Stimulated activated CD4-positive, alpha-beta T cell treated with anti-CD3 and anti-CD28 coated beads, Interleukin-4, amount 100 ng/mL, for 1 hour (primary cell): ENCODE measurements around the gene CDC42EP2.

Experiments used
- DNase-seq: peaks from one replicate; pipeline ENCODE4 v3.0.0-alpha.2; 2020

The CDC42EP2 gene

DNA sequence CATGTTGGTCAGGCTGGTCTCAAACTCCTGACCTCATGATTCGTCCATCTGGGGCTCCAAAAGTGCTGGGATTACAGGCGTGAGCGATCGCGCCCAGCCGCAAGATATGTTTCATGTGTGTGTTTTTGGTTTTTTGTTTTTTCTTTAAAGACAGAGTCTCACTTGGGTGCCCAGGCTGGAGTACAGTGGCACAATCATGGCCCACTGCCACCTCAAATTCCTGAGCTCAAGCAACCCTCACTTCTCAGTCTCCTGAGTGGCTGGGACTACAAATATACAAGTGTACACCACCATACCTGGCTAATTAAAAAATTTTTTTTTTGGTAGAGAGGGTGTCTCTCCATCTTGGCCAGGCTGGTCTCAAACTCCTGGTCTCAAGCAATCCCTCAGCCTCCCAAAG lies 48.3 kb downstream of the CDC42EP2 start:
- DNase-seq = no peak

DNA sequence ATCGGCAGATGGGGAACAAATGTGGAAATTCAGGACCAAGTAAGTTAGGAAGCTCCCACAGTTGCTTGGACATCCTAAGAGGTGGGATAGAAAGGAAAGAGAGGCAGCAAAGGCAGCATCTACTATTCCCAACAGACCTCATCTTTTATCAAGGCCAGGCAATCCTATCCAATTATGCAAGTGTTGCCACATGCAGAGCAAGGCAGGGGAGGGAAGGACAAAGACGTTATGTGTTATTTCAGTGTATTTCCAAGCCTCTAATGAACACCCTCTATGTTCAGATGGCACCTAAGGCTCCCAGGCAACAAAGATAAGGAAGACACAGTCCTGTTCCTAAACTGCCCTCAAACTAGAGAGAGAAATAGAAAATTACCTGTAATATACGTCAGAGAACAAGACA lies 49.1 kb downstream of the CDC42EP2 start:
- no peak for DNase-seq

DNA sequence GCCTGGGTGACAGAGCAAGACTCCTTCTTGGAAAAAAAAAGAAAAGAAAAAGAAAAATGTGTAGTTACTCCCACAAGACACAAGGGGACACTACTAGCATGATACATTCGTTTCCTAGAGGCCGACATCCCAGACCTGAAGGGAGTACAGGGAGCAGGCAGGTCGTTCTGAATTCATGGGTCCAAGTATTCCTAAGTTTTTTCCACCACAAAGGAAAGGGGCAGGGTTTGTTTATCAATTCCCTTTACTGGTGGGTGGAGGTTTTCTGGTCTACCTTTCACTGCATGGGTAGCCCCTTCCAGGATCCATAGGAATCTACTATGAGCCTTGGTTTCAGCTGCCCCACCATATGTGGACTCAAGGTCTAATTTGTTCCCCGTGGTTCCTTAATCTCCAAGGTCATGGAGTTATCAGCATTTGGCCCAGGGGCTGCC lies 51.7 kb downstream of the CDC42EP2 start:
- no peak for DNase-seq

DNA sequence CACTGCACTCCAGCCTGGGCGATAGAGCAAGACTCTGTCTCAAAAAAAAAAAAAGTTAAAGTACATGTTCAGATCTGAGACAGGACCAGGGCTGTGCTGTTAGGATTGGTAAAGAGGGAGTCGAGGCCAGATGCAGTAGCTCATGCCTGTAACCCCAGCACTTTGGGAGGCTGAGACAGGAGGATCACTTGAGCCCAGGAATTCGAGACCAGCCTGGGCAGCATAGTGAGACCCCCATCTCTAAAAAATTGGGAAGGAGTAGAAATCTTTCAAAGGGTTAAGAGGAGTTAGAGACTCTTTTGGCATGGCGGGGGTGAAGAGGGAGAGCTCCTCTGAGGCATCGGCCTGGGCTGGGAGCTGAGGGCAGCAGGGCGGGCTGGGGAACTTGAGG lies 56.0 kb downstream of the CDC42EP2 start:
- DNase-seq = no peak
